ENCODE measurements around the gene AAK1. TPM values are rescaled to one million over a fixed set of nuclear protein-coding genes. Genes with fewer than 3 reads are reported as not detected.

AAK1 gene
- total RNA-seq, 1 experiment from 2014 or later = 6.8 TPM

GRCh38 chr2:69641471-69641870, 2.1 kb downstream of the AAK1 start:
- no peak for DNase-seq
- Histone ChIP-seq H2AFZ (ENCODE audit: low read length) (no peak overlapping the region), H3K4me2 (ENCODE audit: low read depth, low read length, poor library complexity, severe bottlenecking) (no peak overlapping the region), H3K4me1 (ENCODE audit: low read length) (peaks cover 23% of the 10 kb centered on the region), H3K27ac (ENCODE audit: low read length) (no peak overlapping the region), H3K27me3 (ENCODE audit: low read length) (no peaks in the 10 kb centered on the region), H3K9ac (ENCODE audit: low read length) (no peak overlapping the region), H4K20me1 (ENCODE audit: insufficient read depth, low read depth, low read length) (peaks cover 22% of the 10 kb centered on the region), H3K9me2 (replicated peaks; ENCODE audit: insufficient read depth, low read length) (no peaks in the 10 kb centered on the region), H3K79me2 (ENCODE audit: low read length) (no peaks in the 10 kb centered on the region), H3K36me3 (ENCODE audit: insufficient read depth, low read length) (no peaks in the 10 kb centered on the region), H3K9me3 (ENCODE audit: low read length) (no peaks in the 10 kb centered on the region), H3K4me3 (ENCODE audit: low read length) (no peak overlapping the region)

- DNase-seq = no peak
- Histone ChIP-seq H3K27me3 (ENCODE audit: low read length) (no peaks in the 10 kb centered on the region), H3K36me3 (ENCODE audit: insufficient read depth, low read length) (no peaks in the 10 kb centered on the region), H3K4me3 (ENCODE audit: low read length) (no peak overlapping the region), H3K9me3 (ENCODE audit: low read length) (no peaks in the 10 kb centered on the region), H3K9ac (ENCODE audit: low read length) (no peak overlapping the region), H3K4me2 (ENCODE audit: low read depth, low read length, poor library complexity, severe bottlenecking) (no peak overlapping the region), H4K20me1 (ENCODE audit: insufficient read depth, low read depth, low read length) (peaks cover 22% of the 10 kb centered on the region; the same call in 1 of the 2 replicates), H3K9me2 (replicated peaks; ENCODE audit: insufficient read depth, low read length) (no peaks in the 10 kb centered on the region), H3K4me1 (ENCODE audit: low read length) (peaks cover 12% of the 10 kb centered on the region), H3K27ac (ENCODE audit: low read length) (no peak overlapping the region), H3K79me2 (ENCODE audit: low read length) (no peaks in the 10 kb centered on the region), H2AFZ (ENCODE audit: low read length) (no peak overlapping the region)
Observed at GRCh38 chr2:69639266-69639665, 4.3 kb downstream of the AAK1 start.

- H3K9me3 ChIP-seq (ENCODE audit: low read length) = no peaks in the 10 kb centered on the region
- H3K4me2 ChIP-seq (ENCODE audit: low read depth, low read length, poor library complexity, severe bottlenecking) = no peak overlapping the region
- no peaks in the 10 kb centered on the region for H3K27me3 ChIP-seq (ENCODE audit: low read length)
- no peak overlapping the region for H3K9ac ChIP-seq (ENCODE audit: low read length)
- no peak overlapping the region for H3K27ac ChIP-seq (ENCODE audit: low read length)
- no peak overlapping the region for H2AFZ ChIP-seq (ENCODE audit: low read length)
- no peaks in the 10 kb centered on the region for H3K9me2 ChIP-seq (replicated peaks; ENCODE audit: insufficient read depth, low read length)
- H3K4me1 ChIP-seq (ENCODE audit: low read length) = peaks cover 9% of the 10 kb centered on the region
- no peak overlapping the region for H3K4me3 ChIP-seq (ENCODE audit: low read length)
- no peaks in the 10 kb centered on the region for H3K79me2 ChIP-seq (ENCODE audit: low read length)
- peaks cover 22% of the 10 kb centered on the region; the same call in 1 of the 2 replicates for H4K20me1 ChIP-seq (ENCODE audit: insufficient read depth, low read depth, low read length)
- H3K36me3 ChIP-seq (ENCODE audit: insufficient read depth, low read length) = no peaks in the 10 kb centered on the region
- no peak for DNase-seq
Observed at GRCh38 chr2:69638630-69639029, 4.9 kb downstream of the AAK1 start.

- Histone ChIP-seq H3K9me3 (ENCODE audit: low read length) (no peaks in the 10 kb centered on the region), H4K20me1 (ENCODE audit: insufficient read depth, low read depth, low read length) (peaks cover 22% of the 10 kb centered on the region; the same call in 1 of the 2 replicates), H3K79me2 (ENCODE audit: low read length) (no peaks in the 10 kb centered on the region), H3K9ac (ENCODE audit: low read length) (no peak overlapping the region), H3K4me2 (ENCODE audit: low read depth, low read length, poor library complexity, severe bottlenecking) (no peak overlapping the region), H3K36me3 (ENCODE audit: insufficient read depth, low read length) (no peaks in the 10 kb centered on the region), H3K4me1 (ENCODE audit: low read length) (peaks cover 5% of the 10 kb centered on the region), H2AFZ (ENCODE audit: low read length) (no peak overlapping the region), H3K27me3 (ENCODE audit: low read length) (no peaks in the 10 kb centered on the region), H3K9me2 (replicated peaks; ENCODE audit: insufficient read depth, low read length) (no peaks in the 10 kb centered on the region), H3K4me3 (ENCODE audit: low read length) (no peak overlapping the region), H3K27ac (ENCODE audit: low read length) (no peak overlapping the region)
- no peak for DNase-seq
Observed at GRCh38 chr2:69637923-69638322, 5.6 kb downstream of the AAK1 start.

- no peaks in the 10 kb centered on the region for H3K9me2 ChIP-seq (replicated peaks; ENCODE audit: insufficient read depth, low read length)
- H3K4me2 ChIP-seq (ENCODE audit: low read depth, low read length, poor library complexity, severe bottlenecking) = no peak overlapping the region
- H3K9me3 ChIP-seq (ENCODE audit: low read length) = no peaks in the 10 kb centered on the region
- peaks cover 22% of the 10 kb centered on the region; the same call in 1 of the 2 replicates for H4K20me1 ChIP-seq (ENCODE audit: insufficient read depth, low read depth, low read length)
- H3K9ac ChIP-seq (ENCODE audit: low read length) = no peak overlapping the region
- no peak overlapping the region for H3K27ac ChIP-seq (ENCODE audit: low read length)
- H3K4me3 ChIP-seq (ENCODE audit: low read length) = no peak overlapping the region
- no peak for DNase-seq
- H3K27me3 ChIP-seq (ENCODE audit: low read length) = no peaks in the 10 kb centered on the region
- H3K4me1 ChIP-seq (ENCODE audit: low read length) = no peaks in the 10 kb centered on the region
- no peak overlapping the region for H2AFZ ChIP-seq (ENCODE audit: low read length)
- H3K36me3 ChIP-seq (ENCODE audit: insufficient read depth, low read length) = no peaks in the 10 kb centered on the region
- H3K79me2 ChIP-seq (ENCODE audit: low read length) = no peaks in the 10 kb centered on the region
Observed at GRCh38 chr2:69636395-69636794, 7.1 kb downstream of the AAK1 start.

- Histone ChIP-seq H3K4me1 (ENCODE audit: low read length) (no peaks in the 10 kb centered on the region), H3K27ac (ENCODE audit: low read length) (no peak overlapping the region), H3K4me3 (ENCODE audit: low read length) (no peak overlapping the region), H3K79me2 (ENCODE audit: low read length) (no peaks in the 10 kb centered on the region), H3K9me2 (replicated peaks; ENCODE audit: insufficient read depth, low read length) (no peaks in the 10 kb centered on the region), H3K9me3 (ENCODE audit: low read length) (no peaks in the 10 kb centered on the region), H3K9ac (ENCODE audit: low read length) (no peak overlapping the region), H3K36me3 (ENCODE audit: insufficient read depth, low read length) (no peaks in the 10 kb centered on the region), H4K20me1 (ENCODE audit: insufficient read depth, low read depth, low read length) (peaks cover 21% of the 10 kb centered on the region; the same call in 1 of the 2 replicates), H3K27me3 (ENCODE audit: low read length) (no peaks in the 10 kb centered on the region), H3K4me2 (ENCODE audit: low read depth, low read length, poor library complexity, severe bottlenecking) (no peak overlapping the region), H2AFZ (ENCODE audit: low read length) (no peak overlapping the region)
- no peak for DNase-seq
Observed at GRCh38 chr2:69635432-69635831, 8.1 kb downstream of the AAK1 start.

GRCh38 chr2:69634196-69634821, 9.2 kb downstream of the AAK1 start:
- Histone ChIP-seq H3K4me3 (ENCODE audit: low read length) (no peak overlapping the region), H2AFZ (ENCODE audit: low read length) (no peak overlapping the region), H3K27me3 (ENCODE audit: low read length) (no peaks in the 10 kb centered on the region), H4K20me1 (ENCODE audit: insufficient read depth, low read depth, low read length) (peaks cover 22% of the 10 kb centered on the region; the same call in 1 of the 2 replicates), H3K9me2 (replicated peaks; ENCODE audit: insufficient read depth, low read length) (no peaks in the 10 kb centered on the region), H3K4me1 (ENCODE audit: low read length) (no peaks in the 10 kb centered on the region), H3K9ac (ENCODE audit: low read length) (no peak overlapping the region), H3K36me3 (ENCODE audit: insufficient read depth, low read length) (no peaks in the 10 kb centered on the region), H3K27ac (ENCODE audit: low read length) (no peak overlapping the region), H3K9me3 (ENCODE audit: low read length) (no peaks in the 10 kb centered on the region), H3K79me2 (ENCODE audit: low read length) (no peaks in the 10 kb centered on the region), H3K4me2 (ENCODE audit: low read depth, low read length, poor library complexity, severe bottlenecking) (no peak overlapping the region)
- no peak for DNase-seq

- no peak overlapping the region for H3K9ac ChIP-seq (ENCODE audit: low read length)
- H3K27me3 ChIP-seq (ENCODE audit: low read length) = no peaks in the 10 kb centered on the region
- no peaks in the 10 kb centered on the region for H3K9me2 ChIP-seq (replicated peaks; ENCODE audit: insufficient read depth, low read length)
- H3K9me3 ChIP-seq (ENCODE audit: low read length) = no peaks in the 10 kb centered on the region
- no peak overlapping the region for H3K4me3 ChIP-seq (ENCODE audit: low read length)
- H3K36me3 ChIP-seq (ENCODE audit: insufficient read depth, low read length) = no peaks in the 10 kb centered on the region
- no peaks in the 10 kb centered on the region for H3K79me2 ChIP-seq (ENCODE audit: low read length)
- no peaks in the 10 kb centered on the region for H3K4me1 ChIP-seq (ENCODE audit: low read length)
- H3K4me2 ChIP-seq (ENCODE audit: low read depth, low read length, poor library complexity, severe bottlenecking) = no peak overlapping the region
- no peak overlapping the region for H2AFZ ChIP-seq (ENCODE audit: low read length)
- H3K27ac ChIP-seq (ENCODE audit: low read length) = no peak overlapping the region
- H4K20me1 ChIP-seq (ENCODE audit: insufficient read depth, low read depth, low read length) = peaks cover 25% of the 10 kb centered on the region; the same call in 1 of the 2 replicates
- DNase-seq = no peak
Observed at GRCh38 chr2:69631402-69631801, 12.1 kb downstream of the AAK1 start.

All from Karpas-422 (cell line).